Vagina (tissue), 2 donors: ENCODE data around the gene GFI1B. TPM values are rescaled to one million over a fixed set of nuclear protein-coding genes. Genes with fewer than 3 reads are reported as not detected.

ENCODE experiments used
- DNase-seq, 2 donors: peaks; one replicate each; pipeline ENCODE4 v3.0.0-alpha.2; 2017; ENCODE audit errors: extremely low spot score in 2 of 2
- H3K27ac ChIP-seq: fragments of 200-600 bp; sonication (generic); one replicate; pipeline ENCODE4 v1.5.1; 2019
- H3K27me3 ChIP-seq: fragments of 200-600 bp; sonication (generic); one replicate; pipeline ENCODE4 v1.5.1; 2019
- H3K36me3 ChIP-seq, 2 donors: fragments of 200-600 bp; sonication (generic); one replicate each; pipeline ENCODE4 v1.5.1; 2017 to 2019
- H3K4me1 ChIP-seq: fragments of 200-600 bp; sonication (generic); one replicate; pipeline ENCODE4 v1.5.1; 2019
- H3K4me3 ChIP-seq, 2 donors: fragments of 200-600 bp; sonication (generic); 1 replicate in 1 of 2; 2 replicates in 1 of 2; pipeline ENCODE4 v1.5.1; 2016 to 2019
- H3K9me3 ChIP-seq: fragments of 200-600 bp; sonication (generic); one replicate; pipeline ENCODE4 v1.5.1; 2019
- POLR2A ChIP-seq, 2 donors: fragments of 450-650 bp; IDR thresholded peaks; one replicate each; pipeline ENCODE4 v1.6.1; 2017; ENCODE audit warnings: antibody characterized with exemption in 2 of 2, mild to moderate bottlenecking in 2 of 2, moderate library complexity in 2 of 2
- POLR2AphosphoS5 ChIP-seq, 2 donors: sonication (generic); formaldehyde crosslinking; IDR thresholded peaks; one replicate each; pipeline ENCODE4 v1.9.0; 2017; ENCODE audit warnings: antibody characterized with exemption in 2 of 2, mild to moderate bottlenecking in 2 of 2, low read depth in 1 of 2; ENCODE audit not compliant: insufficient read depth in 1 of 2
- intact Hi-C: fragments of 100-400 bp; cut with DNase I; formaldehyde crosslinking; loops from one replicate; pipeline ENCODE4 v1.15.1; 2023
- total RNA-seq: library from RNA; depleted of rRNA; stranded (reverse); fragments of >200 nt; gene quantifications from one replicate; pipeline ENCODE4 v1.2.3, GENCODE V29; 2016
- TF ChIP-seq, protein P1 (sequence below), 3 experiments: fragments of 450-650 bp in 2 of 3; fragments of 200-600 bp in 1 of 3; sonication (generic) in 1 of 3; IDR thresholded peaks; one replicate each; pipeline ENCODE4 v1.5.1; 2017 to 2019; ENCODE audit warnings: antibody characterized with exemption in 3 of 3, mild to moderate bottlenecking in 2 of 3, moderate library complexity in 2 of 3

The GFI1B gene
- total RNA-seq, 1 donor from 2014 or later, result not detected

DNA sequence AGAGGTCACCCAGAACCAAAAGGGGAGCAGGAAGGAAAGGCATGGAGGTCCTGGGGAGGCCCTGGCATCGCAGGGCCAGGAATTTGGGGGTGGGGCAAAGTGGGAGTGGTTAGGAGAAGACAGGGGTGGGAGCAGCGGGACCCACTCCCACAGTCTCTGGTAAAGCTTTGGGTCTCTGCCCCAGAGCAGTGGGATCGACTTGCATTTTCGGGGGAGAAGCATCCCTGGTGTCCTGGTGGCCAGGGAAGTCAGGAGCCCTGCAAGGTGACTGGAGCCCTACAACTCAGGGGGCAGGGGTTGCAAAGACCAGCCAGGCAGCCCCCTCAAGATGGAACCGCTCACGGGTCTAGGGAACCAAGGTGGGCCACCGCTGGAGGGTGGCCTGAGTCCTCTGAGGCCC, 29.9 kb downstream of the GFI1B start:
- no peak overlapping the region for H3K27ac ChIP-seq
- TF ChIP-seq, protein P1, sequence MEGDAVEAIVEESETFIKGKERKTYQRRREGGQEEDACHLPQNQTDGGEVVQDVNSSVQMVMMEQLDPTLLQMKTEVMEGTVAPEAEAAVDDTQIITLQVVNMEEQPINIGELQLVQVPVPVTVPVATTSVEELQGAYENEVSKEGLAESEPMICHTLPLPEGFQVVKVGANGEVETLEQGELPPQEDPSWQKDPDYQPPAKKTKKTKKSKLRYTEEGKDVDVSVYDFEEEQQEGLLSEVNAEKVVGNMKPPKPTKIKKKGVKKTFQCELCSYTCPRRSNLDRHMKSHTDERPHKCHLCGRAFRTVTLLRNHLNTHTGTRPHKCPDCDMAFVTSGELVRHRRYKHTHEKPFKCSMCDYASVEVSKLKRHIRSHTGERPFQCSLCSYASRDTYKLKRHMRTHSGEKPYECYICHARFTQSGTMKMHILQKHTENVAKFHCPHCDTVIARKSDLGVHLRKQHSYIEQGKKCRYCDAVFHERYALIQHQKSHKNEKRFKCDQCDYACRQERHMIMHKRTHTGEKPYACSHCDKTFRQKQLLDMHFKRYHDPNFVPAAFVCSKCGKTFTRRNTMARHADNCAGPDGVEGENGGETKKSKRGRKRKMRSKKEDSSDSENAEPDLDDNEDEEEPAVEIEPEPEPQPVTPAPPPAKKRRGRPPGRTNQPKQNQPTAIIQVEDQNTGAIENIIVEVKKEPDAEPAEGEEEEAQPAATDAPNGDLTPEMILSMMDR (IDR thresholded peaks at IDR 0.05), result no peak
- TF ChIP-seq POLR2A (IDR thresholded peaks at IDR 0.05), result no peak
- TF ChIP-seq POLR2AphosphoS5 (IDR thresholded peaks at IDR 0.05; ENCODE audit: insufficient read depth in 1 of 2, low read depth in 1 of 2), result no peak
- no peak overlapping the region for H3K4me3 ChIP-seq
- no peaks in the 10 kb centered on the region for H3K9me3 ChIP-seq
- no peaks in the 10 kb centered on the region for H3K27me3 ChIP-seq
- H3K4me1 ChIP-seq, result no peaks in the 10 kb centered on the region
- no peak for DNase-seq
- no peaks in the 10 kb centered on the region for H3K36me3 ChIP-seq
- intact Hi-C loops, result no loop called here

DNA sequence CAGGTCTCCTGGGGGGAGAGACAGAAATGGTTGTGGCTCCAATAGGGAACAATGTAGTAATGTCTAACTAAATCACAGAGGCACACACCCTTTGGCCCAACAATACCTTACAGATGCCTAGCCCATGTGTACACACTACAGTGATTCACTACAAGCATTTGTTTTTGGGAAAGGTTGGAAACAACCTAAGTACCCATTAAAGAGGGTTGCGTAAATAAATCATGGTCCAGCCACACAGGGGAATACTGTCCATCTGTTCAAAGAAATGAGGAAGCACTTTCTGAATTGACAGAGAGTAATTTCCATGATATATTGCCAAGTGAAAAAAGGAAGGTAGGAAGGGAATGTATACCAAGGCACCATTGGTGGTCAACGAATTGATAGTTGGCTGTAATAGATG, 30.3 kb downstream of the GFI1B start:
- Histone ChIP-seq H3K4me3 (no peak overlapping the region), H3K27ac (no peak overlapping the region), H3K36me3 (no peaks in the 10 kb centered on the region), H3K9me3 (no peaks in the 10 kb centered on the region), H3K4me1 (no peaks in the 10 kb centered on the region), H3K27me3 (no peaks in the 10 kb centered on the region)
- intact Hi-C loops, result no loop called here
- no peak for TF ChIP-seq POLR2AphosphoS5 (IDR thresholded peaks at IDR 0.05; ENCODE audit: insufficient read depth in 1 of 2, low read depth in 1 of 2)
- TF ChIP-seq POLR2A (IDR thresholded peaks at IDR 0.05), result no peak
- TF ChIP-seq, protein P1 (IDR thresholded peaks at IDR 0.05), result no peak
- DNase-seq, result no peak

GRCh38 chr9:133009906-133010582, 31.6 kb downstream of the GFI1B start:
- Histone ChIP-seq H3K36me3 (no peaks in the 10 kb centered on the region), H3K27me3 (no peaks in the 10 kb centered on the region), H3K4me3 (no peak overlapping the region), H3K9me3 (no peaks in the 10 kb centered on the region), H3K27ac (no peak overlapping the region), H3K4me1 (no peaks in the 10 kb centered on the region)
- TF ChIP-seq POLR2AphosphoS5 (IDR thresholded peaks at IDR 0.05; ENCODE audit: insufficient read depth in 1 of 2, low read depth in 1 of 2) (no peak), POLR2A (IDR thresholded peaks at IDR 0.05) (no peak)
- TF ChIP-seq, protein P1 (IDR thresholded peaks at IDR 0.05), result no peak
- intact Hi-C loops, result no loop called here
- no peak for DNase-seq

DNA sequence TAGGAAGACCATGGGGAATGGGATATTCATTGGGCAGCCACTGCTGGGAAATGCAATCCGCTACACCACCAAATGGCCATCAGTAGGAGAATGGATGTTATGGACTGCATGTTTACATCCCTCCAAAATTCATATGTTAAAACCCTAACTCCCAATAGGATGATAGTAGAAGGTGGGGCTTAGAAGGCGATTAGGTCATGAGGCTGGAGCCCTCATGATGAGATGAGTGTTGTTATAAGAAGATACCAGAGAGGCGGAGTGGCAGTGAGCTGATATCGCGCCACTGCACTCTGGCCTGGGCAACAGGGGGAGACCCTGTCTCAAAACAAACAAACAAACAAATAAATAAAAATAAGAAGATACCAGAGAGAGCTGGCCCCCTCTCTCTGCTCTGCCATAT, 36.2 kb downstream of the GFI1B start:
- no peaks in the 10 kb centered on the region for H3K4me1 ChIP-seq
- no peak overlapping the region for H3K27ac ChIP-seq
- no peaks in the 10 kb centered on the region for H3K9me3 ChIP-seq
- H3K27me3 ChIP-seq, result no peaks in the 10 kb centered on the region
- H3K36me3 ChIP-seq, result no peaks in the 10 kb centered on the region
- TF ChIP-seq, protein P1 (IDR thresholded peaks at IDR 0.05), result no peak
- TF ChIP-seq POLR2A (IDR thresholded peaks at IDR 0.05) (no peak), POLR2AphosphoS5 (IDR thresholded peaks at IDR 0.05; ENCODE audit: insufficient read depth in 1 of 2, low read depth in 1 of 2) (no peak)
- no peak overlapping the region for H3K4me3 ChIP-seq
- no peak for DNase-seq
- intact Hi-C loops, result no loop called here

DNA sequence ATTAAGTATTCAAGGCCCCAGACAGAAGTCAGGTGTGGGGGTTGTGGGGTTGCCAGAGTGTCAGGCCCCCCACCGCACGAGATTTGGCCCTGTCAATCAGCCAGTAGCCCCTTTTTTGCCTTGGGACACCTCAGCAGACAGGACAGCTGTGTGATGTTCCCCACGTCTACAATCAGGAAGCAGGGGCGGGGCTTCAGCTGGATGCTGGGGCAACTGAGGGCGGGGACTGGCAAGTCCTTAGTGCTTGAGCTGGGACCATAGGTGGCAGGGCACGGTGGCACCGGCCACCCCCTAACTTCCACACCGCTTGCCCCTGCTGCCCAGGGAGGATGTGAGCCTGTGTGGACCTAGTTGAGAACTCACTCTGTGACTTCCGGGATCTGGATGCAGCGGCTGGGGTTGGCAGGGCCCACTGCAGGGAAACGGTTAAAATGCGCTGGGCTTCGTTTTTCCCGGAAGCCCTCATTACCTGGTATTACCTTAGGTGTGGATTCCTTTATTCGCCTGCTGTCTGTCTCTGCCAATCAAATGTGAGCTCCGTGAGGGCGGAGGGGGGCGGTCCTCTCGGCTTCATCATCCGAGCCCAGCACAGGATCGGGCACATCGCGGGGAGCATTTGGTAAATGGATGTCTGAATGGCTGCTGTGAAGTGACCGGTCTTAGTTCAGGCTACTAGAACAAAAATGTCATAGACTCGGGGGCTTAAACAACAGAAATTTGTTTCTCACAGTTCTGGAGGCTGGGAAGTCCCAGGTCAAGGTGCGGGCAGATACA, 44.8 kb downstream of the GFI1B start:
- intact Hi-C loops, result no loop called here
- Histone ChIP-seq H3K36me3 (no peaks in the 10 kb centered on the region), H3K4me3 (no peak overlapping the region), H3K27me3 (no peaks in the 10 kb centered on the region), H3K4me1 (no peaks in the 10 kb centered on the region), H3K27ac (no peak overlapping the region), H3K9me3 (no peaks in the 10 kb centered on the region)
- no peak for DNase-seq
- TF ChIP-seq POLR2AphosphoS5 (IDR thresholded peaks at IDR 0.05; ENCODE audit: insufficient read depth in 1 of 2, low read depth in 1 of 2), result no peak
- no peak for TF ChIP-seq POLR2A (IDR thresholded peaks at IDR 0.05)
- TF ChIP-seq, protein P1 (IDR thresholded peaks at IDR 0.05), result no peak
